CD4-positive, alpha-beta memory T cell (primary cell): ENCODE measurements around the gene LNP1. TPM values are rescaled to one million over a fixed set of nuclear protein-coding genes. Genes with fewer than 3 reads are reported as not detected.
A peak's percentile ranks its signal among the peaks of the same experiment; 100 is the strongest.
"Not testable (repeated sequence)": the region's sequence is repeated elsewhere in the genome, so short reads cannot be mapped to it uniquely, and the experiment has no call there.

ENCODE experiments used
- CTCF ChIA-PET: fragments of 350-600 bp; sonication (Branson Sonifier 250); formaldehyde crosslinking; loops from one replicate; lab custom pipeline; 2021; ENCODE audit warnings: inconsistent platforms; ENCODE audit not compliant: partially characterized antibody; lab: Charles Lee
- POLR2A ChIA-PET: fragments of 350-600 bp; sonication (Branson Sonifier 250); formaldehyde crosslinking; loops from one replicate; lab custom pipeline; 2021; ENCODE audit not compliant: partially characterized antibody; lab: Charles Lee
- DNase-seq, 5 donors: peaks; one replicate each; pipeline versions ENCODE4 v3.0.0 to v3.0.0-alpha.2; 2020 to 2022; ENCODE audit warnings: mixed read lengths in 1 of 5
- H3K27ac ChIP-seq: one replicate; pipeline ENCODE4 v1.7.0; 2013; ENCODE audit warnings: low read depth, low read length
- H3K27me3 ChIP-seq: 2 replicates; pipeline ENCODE4 v1.7.0; 2013; ENCODE audit warnings: mild to moderate bottlenecking, low read length, moderate library complexity; ENCODE audit not compliant: insufficient read depth
- H3K36me3 ChIP-seq: 2 replicates; pipeline ENCODE4 v1.7.0; 2013; ENCODE audit warnings: mild to moderate bottlenecking, low read length, moderate library complexity; ENCODE audit not compliant: insufficient read depth
- H3K4me1 ChIP-seq: 2 replicates; pipeline ENCODE4 v1.7.0; 2013; ENCODE audit warnings: mild to moderate bottlenecking, low read length, moderate library complexity; ENCODE audit not compliant: insufficient read depth
- H3K4me3 ChIP-seq, 2 donors: one replicate each; pipeline ENCODE4 v1.7.0; 2013; ENCODE audit warnings: low read length in 2 of 2, mild to moderate bottlenecking in 1 of 2
- H3K9me3 ChIP-seq, 2 donors: one replicate each; pipeline ENCODE4 v1.7.0; 2013; ENCODE audit warnings: low read length in 2 of 2, control low read depth in 1 of 2; ENCODE audit not compliant: control insufficient read depth in 1 of 2
- H3K27ac Mint-ChIP-seq, 7 donors: one replicate each; pipeline ENCODE4 v1.8.0; 2020 to 2021; ENCODE audit warnings: mixed read lengths in 7 of 7, mild to moderate bottlenecking in 6 of 7, inconsistent platforms in 3 of 7, moderate library complexity in 3 of 7
- H3K27me3 Mint-ChIP-seq, 2 donors: one replicate each; pipeline ENCODE4 v1.8.0; 2020 to 2021; ENCODE audit warnings: mixed read lengths in 2 of 2
- H3K36me3 Mint-ChIP-seq, 2 donors: one replicate each; pipeline ENCODE4 v1.8.0; 2020 to 2021; ENCODE audit warnings: mixed read lengths in 2 of 2, inconsistent platforms in 1 of 2, mild to moderate bottlenecking in 1 of 2
- H3K4me1 Mint-ChIP-seq, 4 donors: one replicate each; pipeline ENCODE4 v1.8.0; 2020 to 2021; ENCODE audit warnings: mixed read lengths in 4 of 4, mild to moderate bottlenecking in 1 of 4
- H3K4me3 Mint-ChIP-seq, 8 donors: one replicate each; pipeline ENCODE4 v1.8.0; 2020 to 2021; ENCODE audit warnings: mixed read lengths in 8 of 8, mild to moderate bottlenecking in 7 of 8, moderate library complexity in 6 of 8, inconsistent platforms in 3 of 8
- H3K9me3 Mint-ChIP-seq, 8 donors: one replicate each; pipeline ENCODE4 v1.8.0; 2020 to 2021; ENCODE audit warnings: mixed read lengths in 8 of 8, mild to moderate bottlenecking in 5 of 8, inconsistent platforms in 3 of 8, moderate library complexity in 1 of 8
- intact Hi-C: fragments of 100-400 bp; cut with micrococcal nuclease; formaldehyde crosslinking; loops from one replicate; pipeline ENCODE4 v1.15.1; 2023
- polyA plus RNA-seq, 2 donors: library from polyadenylated mRNA; unstranded; fragments of 300-500 nt; fragmentation: Illumina TruSeq; gene quantifications; one replicate each; pipeline ENCODE4 v1.2.3, GENCODE V29; 2021
- total RNA-seq, 2 experiments: library from RNA; stranded (reverse); gene quantifications; one replicate each; pipeline ENCODE4 v1.2.3, GENCODE V29; 2021

LNP1 gene
- total and polyA plus RNA-seq, 4 experiments from 2014 or later, result 0.61 to 2.2 (median 1.7) TPM

DNA sequence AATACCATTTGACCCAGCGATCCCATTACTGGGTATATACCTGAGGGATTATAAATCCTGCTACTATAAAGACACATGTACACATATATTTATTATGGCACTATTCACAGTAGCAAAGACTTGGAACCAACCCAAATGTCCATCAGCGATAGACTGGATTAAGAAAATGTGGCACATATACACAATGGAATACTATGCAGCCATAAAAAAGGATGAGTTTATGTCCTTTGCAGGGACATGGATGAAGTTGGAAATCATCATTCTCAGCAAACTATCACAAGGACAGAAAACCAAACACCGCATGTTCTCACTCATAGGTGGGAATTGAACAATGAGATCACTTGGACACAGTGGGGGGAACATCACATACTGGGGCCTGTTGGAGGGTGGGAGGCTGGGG lies 45.7 kb downstream of the LNP1 start:
- H3K4me1 Mint-ChIP-seq, H3K4me1 ChIP-seq, H3K27ac Mint-ChIP-seq, H3K9me3 ChIP-seq, H3K27ac ChIP-seq, H3K27me3 ChIP-seq, H3K36me3 ChIP-seq, CTCF ChIA-PET, POLR2A ChIA-PET, H3K27me3 Mint-ChIP-seq, H3K4me3 Mint-ChIP-seq, intact Hi-C loops, H3K4me3 ChIP-seq, DNase-seq, H3K36me3 Mint-ChIP-seq: not testable (repeated sequence)
- H3K9me3 Mint-ChIP-seq, result peaks cover 0 to 10% (median under 1%) of the 10 kb centered on the region in 8 donors

DNA sequence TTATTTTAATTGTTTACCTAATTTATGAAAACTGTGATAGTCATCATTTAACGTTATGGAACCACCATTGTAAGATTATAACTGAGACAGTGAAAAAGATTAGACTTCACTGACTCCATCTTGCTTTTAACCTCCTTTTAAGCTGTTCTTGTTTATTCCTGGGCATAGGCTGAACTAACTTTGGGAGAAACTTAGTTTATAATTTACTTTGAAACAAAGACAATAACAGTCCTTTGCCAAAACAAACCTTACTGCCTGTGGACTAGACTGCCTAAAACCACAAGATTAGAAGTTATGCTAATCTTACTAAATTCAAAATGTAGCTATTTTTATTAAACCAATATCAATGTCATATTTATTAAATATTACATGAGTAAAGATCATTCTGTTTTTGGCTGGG lies 46.7 kb downstream of the LNP1 start:
- H3K4me1 Mint-ChIP-seq, result no peaks in the 10 kb centered on the region
- peaks cover 0 to 5% of the 10 kb centered on the region in 2 donors for H3K27me3 Mint-ChIP-seq
- H3K36me3 Mint-ChIP-seq, result no peaks in the 10 kb centered on the region
- no peaks in the 10 kb centered on the region for H3K4me1 ChIP-seq
- ChIA-PET POLR2A (no interaction called here), CTCF (interaction anchor here (1.2 to 1.7 kb wide), 2 partner anchors 15 to 17 kb away, joined by 3 to 4 read pairs; no protein-coding TSS in a partner anchor)
- no peaks in the 10 kb centered on the region for H3K36me3 ChIP-seq
- no peak for DNase-seq
- H3K9me3 Mint-ChIP-seq, result peaks cover 0 to 10% (median under 1%) of the 10 kb centered on the region in 8 donors
- no peaks in the 10 kb centered on the region for H3K27me3 ChIP-seq
- intact Hi-C loops, result no loop called here
- no peak overlapping the region for H3K27ac Mint-ChIP-seq
- no peak overlapping the region for H3K4me3 ChIP-seq
- no peak overlapping the region for H3K4me3 Mint-ChIP-seq
- no peak overlapping the region for H3K27ac ChIP-seq
- no peaks in the 10 kb centered on the region for H3K9me3 ChIP-seq

DNA sequence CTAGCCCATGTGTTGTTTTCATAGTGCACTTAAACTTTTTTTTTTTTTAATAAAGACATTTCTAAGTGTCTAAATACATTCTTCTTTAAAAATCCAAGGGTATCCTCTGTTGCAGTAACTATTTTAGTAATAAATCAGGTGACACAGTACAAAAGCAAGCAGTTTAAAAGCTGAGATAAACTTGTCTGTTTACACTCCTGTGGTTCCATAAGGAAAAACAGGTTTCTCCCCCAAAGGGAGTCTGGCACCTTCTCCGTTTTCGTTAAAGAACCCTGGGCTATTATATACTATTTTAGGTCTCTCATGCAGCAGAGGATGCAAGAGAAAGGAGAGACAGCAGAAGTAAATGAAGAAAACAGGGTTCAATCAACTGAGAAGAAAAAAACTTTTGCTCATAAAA lies 47.9 kb downstream of the LNP1 start:
- H3K27ac ChIP-seq, result no peak overlapping the region
- H3K27me3 ChIP-seq, result no peaks in the 10 kb centered on the region
- Mint-ChIP-seq H3K36me3 (no peaks in the 10 kb centered on the region), H3K27me3 (peaks cover 0 to 5% of the 10 kb centered on the region in 2 donors), H3K4me3 (no peak overlapping the region), H3K4me1 (no peaks in the 10 kb centered on the region), H3K27ac (no peak overlapping the region), H3K9me3 (peaks cover 0 to 10% (median under 1%) of the 10 kb centered on the region in 8 donors)
- no peaks in the 10 kb centered on the region for H3K36me3 ChIP-seq
- H3K9me3 ChIP-seq, result no peaks in the 10 kb centered on the region
- no peaks in the 10 kb centered on the region for H3K4me1 ChIP-seq
- ChIA-PET CTCF (interaction anchor here (1.7 kb wide), 1 partner anchor 16 kb away, joined by 4 read pairs; no protein-coding TSS in a partner anchor), POLR2A (no interaction called here)
- H3K4me3 ChIP-seq, result no peak overlapping the region
- DNase-seq, result no peak
- intact Hi-C loops, result no loop called here

DNA sequence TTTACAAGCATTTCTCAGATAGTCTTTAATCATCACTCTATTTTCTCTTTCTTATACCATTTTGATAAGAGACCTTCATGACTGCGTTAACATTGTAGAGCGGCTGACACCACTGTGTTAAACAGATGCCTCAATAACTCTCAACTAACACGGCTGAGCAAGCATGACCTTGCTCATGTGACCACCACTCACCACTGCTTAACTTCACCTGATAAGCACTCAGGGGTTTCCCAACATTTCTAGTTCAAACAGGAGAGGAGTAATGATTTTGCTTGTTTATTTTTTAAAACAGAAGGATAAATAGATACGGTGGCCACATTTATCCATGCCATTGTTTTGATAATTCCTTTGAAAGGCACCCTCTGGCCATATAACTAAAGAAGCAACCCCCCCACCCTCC lies 53.3 kb downstream of the LNP1 start:
- Mint-ChIP-seq H3K27ac (no peak overlapping the region), H3K27me3 (no peaks in the 10 kb centered on the region), H3K4me1 (no peaks in the 10 kb centered on the region), H3K36me3 (no peaks in the 10 kb centered on the region), H3K4me3 (no peak overlapping the region), H3K9me3 (peaks cover 0 to 1% (median 0%) of the 10 kb centered on the region in 8 donors)
- CTCF ChIA-PET, result no interaction called here
- POLR2A ChIA-PET, result no interaction called here
- no peak for DNase-seq
- intact Hi-C loops, result no loop called here
- no peaks in the 10 kb centered on the region for H3K4me1 ChIP-seq
- H3K9me3 ChIP-seq, result no peaks in the 10 kb centered on the region
- H3K27ac ChIP-seq, result no peak overlapping the region
- no peaks in the 10 kb centered on the region for H3K36me3 ChIP-seq
- H3K4me3 ChIP-seq, result no peak overlapping the region
- no peaks in the 10 kb centered on the region for H3K27me3 ChIP-seq

DNA sequence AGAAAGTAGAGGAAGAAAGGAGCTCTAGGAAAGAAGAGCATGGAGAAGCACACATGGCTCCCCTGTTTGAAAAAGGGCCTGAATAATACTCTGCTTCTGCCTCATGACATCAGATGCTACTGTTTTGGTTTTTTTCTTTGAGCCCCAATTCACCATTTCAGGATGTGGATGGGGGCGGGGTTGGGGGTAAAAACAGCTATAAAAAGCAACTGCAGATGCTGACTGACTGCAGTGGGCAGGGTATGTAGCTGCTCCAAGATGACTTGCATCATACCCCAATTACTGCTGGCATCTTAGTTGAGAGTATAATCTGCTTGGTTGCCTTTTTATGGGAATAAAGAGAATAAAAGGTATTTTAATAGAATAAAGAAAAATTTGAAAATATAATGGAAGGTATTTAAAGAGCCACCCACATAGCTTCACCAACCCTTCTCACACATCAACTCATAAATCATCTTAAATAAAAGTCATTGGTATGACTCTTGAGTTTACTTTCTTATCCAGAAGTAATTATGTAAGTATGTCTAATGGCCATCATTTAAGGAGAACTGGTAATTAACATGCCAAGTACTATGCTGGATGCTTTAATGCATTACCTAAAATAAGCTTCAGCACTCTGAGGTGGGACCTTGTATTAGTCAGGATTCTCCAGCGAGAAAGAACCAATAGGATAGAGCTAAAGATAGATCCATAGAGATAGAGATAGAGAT lies 54.7 kb downstream of the LNP1 start:
- ChIA-PET POLR2A (no interaction called here), CTCF (no interaction called here)
- no peak overlapping the region for H3K27ac Mint-ChIP-seq
- intact Hi-C loops, result no loop called here
- Histone ChIP-seq H3K27ac (no peak overlapping the region), H3K4me3 (no peak overlapping the region), H3K27me3 (no peaks in the 10 kb centered on the region), H3K4me1 (no peaks in the 10 kb centered on the region), H3K36me3 (no peaks in the 10 kb centered on the region), H3K9me3 (no peaks in the 10 kb centered on the region)
- H3K27me3 Mint-ChIP-seq, result peaks cover 0 to under 1% of the 10 kb centered on the region in 2 donors
- H3K4me3 Mint-ChIP-seq, result peak overlapping the region in 1 of 8 donors; percentile 36
- H3K9me3 Mint-ChIP-seq, result peaks cover 0 to 1% (median 0%) of the 10 kb centered on the region in 8 donors
- no peaks in the 10 kb centered on the region for H3K36me3 Mint-ChIP-seq
- H3K4me1 Mint-ChIP-seq, result no peaks in the 10 kb centered on the region
- no peak for DNase-seq

DNA sequence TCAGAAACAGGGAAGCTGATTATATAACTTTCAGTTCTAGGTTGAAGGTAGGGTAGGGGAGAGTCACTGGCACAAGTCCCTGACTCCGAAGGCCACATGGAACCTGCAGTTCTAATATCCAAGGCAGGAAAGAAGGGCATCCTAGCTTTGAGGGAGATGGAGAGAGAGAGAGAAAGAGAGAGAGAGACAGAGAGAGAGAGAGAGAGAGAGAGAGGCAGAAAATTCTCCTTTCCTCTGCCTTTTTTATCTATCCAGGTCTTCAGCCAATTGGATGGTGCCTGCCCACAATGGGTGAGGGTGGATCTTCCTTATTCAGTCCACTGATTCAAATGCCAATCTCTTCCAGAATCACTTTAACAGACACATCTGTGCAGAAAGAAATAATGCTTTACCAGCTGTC lies 55.4 kb downstream of the LNP1 start:
- Mint-ChIP-seq H3K27me3 (peaks cover 0 to 4% of the 10 kb centered on the region in 2 donors), H3K4me3 (no peak overlapping the region), H3K36me3 (no peaks in the 10 kb centered on the region), H3K9me3 (no peaks in the 10 kb centered on the region), H3K4me1 (no peaks in the 10 kb centered on the region), H3K27ac (no peak overlapping the region)
- Histone ChIP-seq H3K9me3 (no peaks in the 10 kb centered on the region), H3K36me3 (no peaks in the 10 kb centered on the region), H3K4me1 (no peaks in the 10 kb centered on the region), H3K4me3 (no peak overlapping the region), H3K27ac (no peak overlapping the region), H3K27me3 (no peaks in the 10 kb centered on the region)
- ChIA-PET CTCF (no interaction called here), POLR2A (no interaction called here)
- DNase-seq, result no peak
- intact Hi-C loops, result no loop called here

DNA sequence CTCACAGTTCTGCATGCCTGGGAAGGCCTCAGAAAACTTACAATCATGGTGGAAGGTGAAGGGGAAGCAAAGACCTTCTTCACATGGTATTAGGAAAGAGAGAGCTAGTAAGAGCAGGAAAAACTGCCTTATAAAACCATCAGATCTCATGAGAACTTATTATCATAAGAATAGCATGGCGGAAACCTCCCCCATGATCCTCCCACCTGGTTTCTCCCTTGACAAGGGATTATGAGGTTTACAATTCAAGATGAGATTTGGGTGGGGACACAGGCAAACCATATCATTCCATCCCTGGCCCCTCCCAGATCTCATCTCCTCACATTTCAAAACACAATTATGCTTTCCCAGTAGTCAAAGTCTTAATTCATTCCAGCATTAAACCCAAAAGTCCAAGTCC lies 56.5 kb downstream of the LNP1 start:
- CTCF ChIA-PET, result interaction anchor here (1.8 kb wide), 1 partner anchor 11 kb away, joined by 3 read pairs; no protein-coding TSS in a partner anchor
- no peak overlapping the region for H3K27ac ChIP-seq
- H3K9me3 ChIP-seq, result no peaks in the 10 kb centered on the region
- Mint-ChIP-seq H3K4me1 (no peaks in the 10 kb centered on the region), H3K4me3 (no peak overlapping the region), H3K27me3 (peaks cover 0 to 4% of the 10 kb centered on the region in 2 donors), H3K36me3 (no peaks in the 10 kb centered on the region), H3K9me3 (no peaks in the 10 kb centered on the region), H3K27ac (no peak overlapping the region)
- no peaks in the 10 kb centered on the region for H3K27me3 ChIP-seq
- no peaks in the 10 kb centered on the region for H3K36me3 ChIP-seq
- POLR2A ChIA-PET, result no interaction called here
- intact Hi-C loops, result no loop called here
- no peak overlapping the region for H3K4me3 ChIP-seq
- DNase-seq, result no peak
- H3K4me1 ChIP-seq, result no peaks in the 10 kb centered on the region
